Measurements from ENCODE around the gene FSTL1. TPM values are rescaled to one million over a fixed set of nuclear protein-coding genes. Genes with fewer than 3 reads are reported as not detected.

FSTL1 gene
- total and polyA plus RNA-seq, 2 of the 8 experiments (the other 6 are each of a cell fraction or from before 2014, with no cell fraction given): 158 to 516 TPM

DNA sequence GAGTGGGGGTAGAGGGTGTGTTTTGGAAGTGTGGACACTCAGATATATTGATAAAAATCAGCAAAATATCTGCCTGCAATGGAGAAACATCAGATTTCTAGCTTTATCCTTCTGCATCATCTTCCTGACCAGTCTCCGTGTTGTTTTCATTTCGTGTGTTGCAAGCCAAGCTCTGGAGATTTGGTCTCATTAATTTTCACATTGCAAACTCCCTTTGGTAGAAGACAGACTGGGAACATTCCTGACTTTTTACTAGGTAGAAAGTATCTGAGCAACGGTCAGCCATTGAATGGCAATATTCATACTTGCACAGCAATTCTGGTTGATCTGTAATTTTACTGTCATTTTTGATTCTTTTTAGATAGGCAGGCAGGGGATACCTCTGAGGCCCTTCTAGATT is 30.4 kb downstream of the FSTL1 start:
- no peaks in the 10 kb centered on the region for H3K23me2 ChIP-seq (ENCODE audit: low read depth, low read length)
- H4K91ac ChIP-seq (replicated peaks; ENCODE audit: insufficient read length, low read length): no peak overlapping the region
- H2AK5ac ChIP-seq (ENCODE audit: low read depth, low read length): no peak overlapping the region
- H3K4ac ChIP-seq (replicated peaks; ENCODE audit: insufficient read length, low read depth, low read length): no peak overlapping the region
- no peak overlapping the region for H2BK120ac ChIP-seq (replicated peaks; ENCODE audit: low read depth, low read length)
- H2BK5ac ChIP-seq (ENCODE audit: low read depth, low read length): no peak overlapping the region
- H3K23ac ChIP-seq (ENCODE audit: insufficient read length): no peak overlapping the region
- H3K9ac ChIP-seq (replicated peaks in 1 of 4; ENCODE audit: extremely low read depth in 1 of 4, low read depth in 3 of 4, low read length in 3 of 4): no peak overlapping the region
- H3K4me1 ChIP-seq (replicated peaks in 1 of 4; ENCODE audit: control insufficient read depth in 3 of 4, insufficient read depth in 4 of 4, low read length in 3 of 4): peaks cover 0 to 13% (median 9%) of the 10 kb centered on the region in 4 experiments; a peak in 6 of 7 replicates
- ChIA-PET POLR2A (ENCODE audit: partially characterized antibody) (interaction anchor here (1.2 to 21.2 kb wide), 3 partner anchors 21 to 137 kb away, joined by 3 to 299 read pairs (median 29); partner anchors contain the start of gene FSTL1), CTCF (ENCODE audit: partially characterized antibody) (interaction anchor here (0.9 to 23.6 kb wide), 16 partner anchors 10 to 374 kb away, joined by 3 to 294 read pairs (median 12); partner anchors contain the start of gene FSTL1)
- H3K27ac ChIP-seq (ENCODE audit: low read depth, low read length): no peak overlapping the region
- H2AFZ ChIP-seq (ENCODE audit: low read length): no peak overlapping the region
- no peak overlapping the region for H2BK15ac ChIP-seq (ENCODE audit: low read length)
- H3K56ac ChIP-seq (replicated peaks; ENCODE audit: insufficient read length, low read depth, low read length): no peak overlapping the region
- H3K4me2 ChIP-seq (ENCODE audit: insufficient read depth in 1 of 2, low read depth in 2 of 2, low read length in 2 of 2): no peak overlapping the region
- H3K9me3 ChIP-seq (ENCODE audit: insufficient read depth in 2 of 2, low read depth in 1 of 2, low read length in 1 of 2): no peaks in the 10 kb centered on the region
- no peak for FAIRE-seq
- no peak overlapping the region for H3K4me3 ChIP-seq (ENCODE audit: extremely low read depth in 1 of 4, insufficient read depth in 2 of 4, low read depth in 3 of 4, low read length in 4 of 4)
- H3K14ac ChIP-seq (ENCODE audit: insufficient read length): no peak overlapping the region
- H3K18ac ChIP-seq (ENCODE audit: extremely low read depth, low read length): no peak overlapping the region
- H3K27me3 ChIP-seq (replicated peaks in 1 of 4; ENCODE audit: control insufficient read depth in 3 of 4, extremely low read depth in 1 of 4, insufficient read depth in 3 of 4, low read length in 3 of 4): no peaks in the 10 kb centered on the region
- no peak for DNase-seq (ENCODE audit: low read depth in 1 of 2, low spot score in 2 of 2)
- 90% methylated on average over 3 of the region's 3 CpGs; no CpG with 5 or more reads in 1 of the 2 experiments for WGBS, 2 experiments (ENCODE audit: extremely low coverage in 1 of 2, insufficient coverage in 1 of 2, insufficient read length in 1 of 2, insufficient replicate concordance in 2 of 2, low coverage in 1 of 2, low lambda C conversion rate in 2 of 2, missing lambda C conversion rate in 1 of 2)
- peaks cover 0 to 17% of the 10 kb centered on the region in 2 experiments; a peak in 2 of 4 replicates for H3K79me2 ChIP-seq (ENCODE audit: control insufficient read depth in 1 of 2, insufficient read depth in 2 of 2, low read length in 2 of 2)
- H2BK12ac ChIP-seq (ENCODE audit: low read depth, low read length): no peak overlapping the region
- H4K8ac ChIP-seq (ENCODE audit: extremely low read depth, insufficient read depth, low read length): no peak overlapping the region
- H4K20me1 ChIP-seq (replicated peaks in 1 of 2; ENCODE audit: control insufficient read depth in 1 of 2, insufficient read depth in 2 of 2, low read length in 2 of 2): peaks cover 2 to 8% of the 10 kb centered on the region in 2 experiments
- H4K5ac ChIP-seq (ENCODE audit: insufficient read length, low read depth, low read length): no peak overlapping the region
- peaks cover 4 to 13% (median 8%) of the 10 kb centered on the region in 4 experiments; a peak in 7 of 8 replicates for H3K36me3 ChIP-seq (ENCODE audit: control insufficient read depth in 2 of 4, insufficient read depth in 4 of 4, low read length in 3 of 4)
- H2BK20ac ChIP-seq (ENCODE audit: low read length): no peak overlapping the region
- 0 out of 2 replicates have a peak, but pooled peaks cover 3% of the 10 kb centered on the region for H3K79me1 ChIP-seq (ENCODE audit: low read depth, low read length)
- no peak for TF ChIP-seq SAP30 (IDR thresholded peaks at IDR 0.05; ENCODE audit: insufficient read depth, insufficient replicate concordance, low read length)
- no peak for TF ChIP-seq POU5F1 (IDR thresholded peaks at IDR 0.05; ENCODE audit: low read depth, low read length)
- no peak for TF ChIP-seq SP4 (IDR thresholded peaks at IDR 0.05; ENCODE audit: low read length)
- TF ChIP-seq SRF (IDR thresholded peaks at IDR 0.05; ENCODE audit: low read depth, low read length): no peak
- no peak for TF ChIP-seq POLR2AphosphoS5 (IDR thresholded peaks at IDR 0.05; ENCODE audit: low read depth, low read length)
- no peak for TF ChIP-seq SP2 (IDR thresholded peaks at IDR 0.05; ENCODE audit: low read length)
- TF ChIP-seq CREB1 (IDR thresholded peaks at IDR 0.05): no peak
- TF ChIP-seq TCF12 (IDR thresholded peaks at IDR 0.05; ENCODE audit: low read depth, low read length): no peak
- TF ChIP-seq, protein P1, sequence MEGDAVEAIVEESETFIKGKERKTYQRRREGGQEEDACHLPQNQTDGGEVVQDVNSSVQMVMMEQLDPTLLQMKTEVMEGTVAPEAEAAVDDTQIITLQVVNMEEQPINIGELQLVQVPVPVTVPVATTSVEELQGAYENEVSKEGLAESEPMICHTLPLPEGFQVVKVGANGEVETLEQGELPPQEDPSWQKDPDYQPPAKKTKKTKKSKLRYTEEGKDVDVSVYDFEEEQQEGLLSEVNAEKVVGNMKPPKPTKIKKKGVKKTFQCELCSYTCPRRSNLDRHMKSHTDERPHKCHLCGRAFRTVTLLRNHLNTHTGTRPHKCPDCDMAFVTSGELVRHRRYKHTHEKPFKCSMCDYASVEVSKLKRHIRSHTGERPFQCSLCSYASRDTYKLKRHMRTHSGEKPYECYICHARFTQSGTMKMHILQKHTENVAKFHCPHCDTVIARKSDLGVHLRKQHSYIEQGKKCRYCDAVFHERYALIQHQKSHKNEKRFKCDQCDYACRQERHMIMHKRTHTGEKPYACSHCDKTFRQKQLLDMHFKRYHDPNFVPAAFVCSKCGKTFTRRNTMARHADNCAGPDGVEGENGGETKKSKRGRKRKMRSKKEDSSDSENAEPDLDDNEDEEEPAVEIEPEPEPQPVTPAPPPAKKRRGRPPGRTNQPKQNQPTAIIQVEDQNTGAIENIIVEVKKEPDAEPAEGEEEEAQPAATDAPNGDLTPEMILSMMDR (IDR thresholded peaks at IDR 0.05; ENCODE audit: control extremely low read depth in 1 of 3, insufficient read depth in 1 of 3, low read depth in 1 of 3, low read length in 3 of 3): no peak
- no peak for TF ChIP-seq GTF2F1 (IDR thresholded peaks at IDR 0.05; ENCODE audit: borderline replicate concordance, low read depth, low read length)
- TF ChIP-seq KDM1A (IDR thresholded peaks at IDR 0.05; ENCODE audit: borderline replicate concordance, low read length): no peak
- TF ChIP-seq POLR2A (IDR thresholded peaks at IDR 0.05; ENCODE audit: control extremely low read depth in 1 of 2, low read depth in 2 of 2, low read length in 2 of 2): no peak
